HepG2 (cell line): ENCODE data around the gene NT5DC2. TPM values are rescaled to one million over a fixed set of nuclear protein-coding genes. Genes with fewer than 3 reads are reported as not detected.
A peak's percentile ranks its signal among the peaks of the same experiment; 100 is the strongest.

Experiments used
- ATAC-seq: fragments of 200-7000 bp; cut with Tn5 transposase; 3 replicates; pipeline ENCODE4 v1.9.1; 2020; ENCODE audit warnings: mild to moderate bottlenecking, moderate library complexity
- BruUV-seq: library from RNA; stranded (reverse); fragments of 400-500 nt; replicated peaks from 2 replicates; lab custom pipeline; 2021; lab: Mats Ljungman, UMichigan
- CTCF ChIA-PET: fragments of 300-600 bp; formaldehyde crosslinking; extraction: SDS; loops from one replicate; lab custom pipeline; 2021; ENCODE audit warnings: low total read pairs, inconsistent platforms, low intra/inter-chr PET ratio; lab: Yijun Ruan, JAX
- POLR2A ChIA-PET: fragments of 350-600 bp; sonication (Branson Sonifier 250); formaldehyde crosslinking; loops from one replicate; lab custom pipeline; 2020; ENCODE audit warnings: antibody characterized with exemption, inconsistent platforms; lab: Yijun Ruan, JAX
- DNase-seq: peaks from one replicate; pipeline ENCODE4 v3.0.0-alpha.2; 2015; ENCODE audit warnings: low spot score
- FAIRE-seq: peaks from 3 replicates; lab custom pipeline; 2011; peaks lifted over from hg19 to GRCh38; lab: Jason Lieb, UNC
- H2AFZ ChIP-seq: one replicate; pipeline ENCODE4 v1.6.1; 2011; ENCODE audit warnings: low read length, inconsistent platforms
- H3K27ac ChIP-seq: fragments of 300-600 bp; 3 replicates; pipeline ENCODE4 v1.8.0; 2011; ENCODE audit warnings: mixed run types, mild to moderate bottlenecking, mixed read lengths, low read length, inconsistent platforms; ENCODE audit not compliant: insufficient read depth; ENCODE audit errors: extremely low read length
- H3K27me3 ChIP-seq, 2 experiments: fragments of 200-600 bp in 1 of 2; 2 replicates in 1 of 2; 3 replicates in 1 of 2; pipeline versions ENCODE4 v1.6.0 to v1.8.0; 2011; ENCODE audit warnings: low read length in 2 of 2, mild to moderate bottlenecking in 2 of 2, moderate library complexity in 2 of 2, inconsistent platforms in 1 of 2; ENCODE audit not compliant: insufficient read depth in 2 of 2, control insufficient read depth in 1 of 2
- H3K36me3 ChIP-seq, 2 experiments: fragments of 200-600 bp in 1 of 2; replicated peaks in 1 of 2; 2 replicates in 1 of 2; 3 replicates in 1 of 2; pipeline versions ENCODE4 v1.5.1 to v1.8.0; 2011; ENCODE audit warnings: low read length in 2 of 2, inconsistent platforms in 1 of 2; ENCODE audit not compliant: insufficient read depth in 2 of 2, control insufficient read depth in 1 of 2
- H3K4me1 ChIP-seq: 2 replicates; pipeline ENCODE4 v1.5.1; 2012; ENCODE audit warnings: low read length, inconsistent platforms; ENCODE audit not compliant: insufficient read depth
- H3K4me2 ChIP-seq: 2 replicates; pipeline ENCODE4 v1.6.0; 2011; ENCODE audit warnings: low read depth, low read length, inconsistent platforms
- H3K4me3 ChIP-seq, 3 experiments: fragments of 200-600 bp in 1 of 3; sonication (generic), shearing (Covaris generic) in 1 of 3; replicated peaks in 1 of 3; 2 replicates each; pipeline ENCODE4 v1.5.1; 2011 to 2016; ENCODE audit warnings: low read length in 3 of 3, inconsistent platforms in 2 of 3, low read depth in 2 of 3, mild to moderate bottlenecking in 2 of 3, control low read depth in 1 of 3, mixed read lengths in 1 of 3; ENCODE audit not compliant: insufficient read depth in 1 of 3
- H3K79me2 ChIP-seq: one replicate; pipeline ENCODE4 v1.6.1; 2011; ENCODE audit warnings: low read length, inconsistent platforms; ENCODE audit not compliant: insufficient read depth
- H3K9ac ChIP-seq: 2 replicates; pipeline ENCODE4 v1.6.0; 2011; ENCODE audit warnings: mild to moderate bottlenecking, low read depth, low read length, inconsistent platforms; ENCODE audit not compliant: insufficient read depth
- H3K9me3 ChIP-seq: 2 replicates; pipeline ENCODE4 v1.5.1; 2012; ENCODE audit warnings: mild to moderate bottlenecking, low read length
- H4K20me1 ChIP-seq: 2 replicates; pipeline ENCODE4 v1.6.0; 2011; ENCODE audit warnings: inconsistent platforms, mild to moderate bottlenecking, low read length, moderate library complexity; ENCODE audit not compliant: insufficient read depth
- CEBPB ChIP-seq: IDR thresholded peaks from 2 replicates; pipeline ENCODE4 v1.6.1; 2011; ENCODE audit warnings: low read depth, low read length, improper control_type of control experiment, borderline replicate concordance
- CEBPG ChIP-seq: IDR thresholded peaks from 2 replicates; pipeline ENCODE4 v1.6.1; 2016
- GFI1 ChIP-seq: sonication (generic); formaldehyde crosslinking; IDR thresholded peaks from 2 replicates; pipeline ENCODE4 v1.5.0; 2020; ENCODE audit warnings: missing genetic modification reagents, mild to moderate bottlenecking, borderline replicate concordance
- NFE2 ChIP-seq: sonication (generic); formaldehyde crosslinking; IDR thresholded peaks from 2 replicates; pipeline ENCODE4 v1.4.0; 2020; ENCODE audit warnings: missing genetic modification reagents
- NFKBIZ ChIP-seq: IDR thresholded peaks from 2 replicates; pipeline ENCODE4 v1.6.1; 2018; ENCODE audit warnings: missing genetic modification reagents, missing compliant biosample characterization
- YY1 ChIP-seq: IDR thresholded peaks from 2 replicates; pipeline ENCODE4 v1.6.1; 2011; ENCODE audit warnings: low read length, low read depth, moderate library complexity, mild to moderate bottlenecking; ENCODE audit not compliant: insufficient read depth, insufficient replicate concordance
- ZFP41 ChIP-seq: sonication (generic); formaldehyde crosslinking; IDR thresholded peaks from 2 replicates; pipeline ENCODE4 v1.4.0; 2020; ENCODE audit warnings: mild to moderate bottlenecking, missing genetic modification reagents, borderline replicate concordance
- ZNF3 ChIP-seq: IDR thresholded peaks from 2 replicates; pipeline ENCODE4 v1.7.0; 2017; ENCODE audit warnings: inconsistent platforms
- ZNF850 ChIP-seq: sonication (generic); formaldehyde crosslinking; conservative IDR thresholded peaks from 2 replicates; pipeline ENCODE4 v1.9.0; 2021; ENCODE audit warnings: mild to moderate bottlenecking, missing genetic modification reagents
- WGBS: methylation state at CpG from one replicate; pipeline ENCODE4 v1.1.6; 2017; ENCODE audit warnings: low lambda C conversion rate; 5-methylcytosine and 5-hydroxymethylcytosine counted together
- in situ Hi-C: cut with HindIII; loops from 2 replicates; pipeline ENCODE4 v1.10.0; 2017; ENCODE audit warnings: low pct_unique_long_range_greater_than_20kb; ENCODE audit not compliant: extremely low pct_ligation_motif_present
- intact Hi-C: fragments of 100-400 bp; cut with micrococcal nuclease; formaldehyde crosslinking; loops from one replicate; pipeline ENCODE4 v1.10.0; 2022; ENCODE audit not compliant: unreplicated experiment
- polyA plus RNA-seq, 8 experiments: library from polyadenylated mRNA; depleted of rRNA in 3 of 8; stranded (reverse) in 7 of 8; unstranded in 1 of 8; fragments of >200 nt; fragmentation: Illumina TruSeq in 4 of 8; extraction: Trizol in 4 of 8; gene quantifications; 2 replicates each; pipeline versions ENCODE4 v1.2.1 to v1.2.3, GENCODE V29; 2011 to 2016; ENCODE audit warnings: low read depth in 4 of 8, missing spikeins in 1 of 8, mixed read lengths in 1 of 8; ENCODE audit not compliant: insufficient read depth in 1 of 8
- total RNA-seq, 5 experiments: library from RNA; depleted of rRNA; stranded (reverse); fragments of >200 nt; fragmentation: Illumina TruSeq; extraction: Trizol; gene quantifications; 2 replicates each; pipeline ENCODE4 v1.2.3, GENCODE V29; 2016; ENCODE audit warnings: low read depth in 1 of 5
- TF ChIP-seq, protein P1 (sequence below): sonication (generic); formaldehyde crosslinking; IDR thresholded peaks from 2 replicates; pipeline ENCODE4 v1.5.0; 2020; ENCODE audit warnings: missing genetic modification reagents, mild to moderate bottlenecking, borderline replicate concordance
- TF ChIP-seq, protein P2 (sequence below): sonication (generic); formaldehyde crosslinking; IDR thresholded peaks from 2 replicates; pipeline ENCODE4 v1.5.0; 2020; ENCODE audit warnings: mild to moderate bottlenecking, missing genetic modification reagents
- TF ChIP-seq, protein P3 (sequence below): sonication (generic); formaldehyde crosslinking; IDR thresholded peaks from 2 replicates; pipeline ENCODE4 v1.5.0; 2020; ENCODE audit warnings: mild to moderate bottlenecking, missing genetic modification reagents, borderline replicate concordance

Gene NT5DC2
- total and polyA plus RNA-seq, 2 of the 13 experiments (the other 11 are each of a cell fraction or from before 2014, with no cell fraction given), result 131 to 240 TPM

DNA sequence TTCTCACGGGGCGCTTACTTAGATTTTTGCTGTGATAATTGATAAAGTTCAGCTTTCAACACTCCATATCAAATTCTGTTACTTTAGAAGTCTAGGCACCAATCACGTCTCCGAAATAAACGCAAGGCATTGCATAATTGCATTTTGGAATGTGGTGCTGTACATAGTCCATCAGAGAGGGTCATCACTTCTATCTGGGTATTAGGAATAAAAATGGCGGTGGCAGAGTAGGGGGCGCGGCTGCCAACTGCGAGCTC is 2.4 kb upstream of the NT5DC2 start:
- ChIA-PET CTCF (no interaction called here), POLR2A (interaction anchor here (0.7 to 1.1 kb wide), 13 partner anchors 9 to 298 kb away, joined by 3 to 13 read pairs (median 4); partner anchors contain the start of gene TWF2)
- H3K4me2 ChIP-seq, result peak overlapping the region; percentile 84
- no peak for FAIRE-seq
- no TSS peak for BruUV-seq
- peak overlapping the region; percentile 85 for H3K27ac ChIP-seq
- H3K79me2 ChIP-seq, result peaks cover 64% of the 10 kb centered on the region
- TF ChIP-seq, protein P1, sequence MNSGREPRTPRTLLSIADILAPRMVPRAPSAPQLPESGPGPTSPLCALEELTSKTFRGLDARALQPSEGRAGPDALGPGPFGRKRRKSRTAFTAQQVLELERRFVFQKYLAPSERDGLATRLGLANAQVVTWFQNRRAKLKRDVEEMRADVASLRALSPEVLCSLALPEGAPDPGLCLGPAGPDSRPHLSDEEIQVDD (CRISPR knock-in tag), result no peak
- TF ChIP-seq ZFP41, result no peak
- peak; percentile 42; the same call in 1 of the 2 replicates for TF ChIP-seq GFI1 (CRISPR knock-in tag)
- peak; percentile 55 for TF ChIP-seq CEBPG (CRISPR knock-in tag)
- peak; percentile 88 for TF ChIP-seq YY1
- TF ChIP-seq CEBPB, result peak; percentile 61
- TF ChIP-seq, protein P2, sequence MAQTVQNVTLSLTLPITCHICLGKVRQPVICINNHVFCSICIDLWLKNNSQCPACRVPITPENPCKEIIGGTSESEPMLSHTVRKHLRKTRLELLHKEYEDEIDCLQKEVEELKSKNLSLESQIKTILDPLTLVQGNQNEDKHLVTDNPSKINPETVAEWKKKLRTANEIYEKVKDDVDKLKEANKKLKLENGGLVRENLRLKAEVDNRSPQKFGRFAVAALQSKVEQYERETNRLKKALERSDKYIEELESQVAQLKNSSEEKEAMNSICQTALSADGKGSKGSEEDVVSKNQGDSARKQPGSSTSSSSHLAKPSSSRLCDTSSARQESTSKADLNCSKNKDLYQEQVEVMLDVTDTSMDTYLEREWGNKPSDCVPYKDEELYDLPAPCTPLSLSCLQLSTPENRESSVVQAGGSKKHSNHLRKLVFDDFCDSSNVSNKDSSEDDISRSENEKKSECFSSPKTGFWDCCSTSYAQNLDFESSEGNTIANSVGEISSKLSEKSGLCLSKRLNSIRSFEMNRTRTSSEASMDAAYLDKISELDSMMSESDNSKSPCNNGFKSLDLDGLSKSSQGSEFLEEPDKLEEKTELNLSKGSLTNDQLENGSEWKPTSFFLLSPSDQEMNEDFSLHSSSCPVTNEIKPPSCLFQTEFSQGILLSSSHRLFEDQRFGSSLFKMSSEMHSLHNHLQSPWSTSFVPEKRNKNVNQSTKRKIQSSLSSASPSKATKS (CRISPR knock-in tag), result peak; percentile 55; the same call in 1 of the 2 replicates
- TF ChIP-seq NFE2, result no peak
- no peak for TF ChIP-seq NFKBIZ (CRISPR knock-in tag)
- TF ChIP-seq ZNF3 (CRISPR knock-in tag), result 0 out of 2 replicates have a peak, but pooled peaks have one; percentile 7
- no peak for TF ChIP-seq ZNF850 (CRISPR knock-in tag)
- TF ChIP-seq, protein P3, sequence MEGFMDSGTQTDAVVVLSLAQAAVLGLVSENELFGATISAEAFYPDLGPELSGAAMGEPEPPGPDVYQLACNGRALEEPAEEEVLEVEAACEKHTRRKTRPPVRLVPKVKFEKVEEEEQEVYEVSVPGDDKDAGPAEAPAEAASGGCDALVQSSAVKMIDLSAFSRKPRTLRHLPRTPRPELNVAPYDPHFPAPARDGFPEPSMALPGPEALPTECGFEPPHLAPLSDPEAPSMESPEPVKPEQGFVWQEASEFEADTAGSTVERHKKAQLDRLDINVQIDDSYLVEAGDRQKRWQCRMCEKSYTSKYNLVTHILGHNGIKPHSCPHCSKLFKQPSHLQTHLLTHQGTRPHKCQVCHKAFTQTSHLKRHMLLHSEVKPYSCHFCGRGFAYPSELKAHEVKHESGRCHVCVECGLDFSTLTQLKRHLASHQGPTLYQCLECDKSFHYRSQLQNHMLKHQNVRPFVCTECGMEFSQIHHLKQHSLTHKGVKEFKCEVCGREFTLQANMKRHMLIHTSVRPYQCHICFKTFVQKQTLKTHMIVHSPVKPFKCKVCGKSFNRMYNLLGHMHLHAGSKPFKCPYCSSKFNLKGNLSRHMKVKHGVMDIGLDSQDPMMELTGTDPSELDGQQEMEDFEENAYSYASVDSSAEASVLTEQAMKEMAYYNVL (CRISPR knock-in tag), result 0 out of 2 replicates have a peak, but pooled peaks have one; percentile 50
- in situ Hi-C loops (no loop called here), intact Hi-C loops (no loop called here)
- H3K4me1 ChIP-seq, result peaks cover 65% of the 10 kb centered on the region
- no peaks in the 10 kb centered on the region; a peak in 1 of 5 replicates for H3K27me3 ChIP-seq
- peak overlapping the region; percentile 48; the same call in 1 of the 2 replicates for H3K9ac ChIP-seq
- H3K4me3 ChIP-seq, result peak overlapping the region; percentile 1 to 87 (median 35); a peak in 2 of 6 replicates
- ATAC-seq, result no peak
- no peaks in the 10 kb centered on the region for H3K9me3 ChIP-seq
- H4K20me1 ChIP-seq, result peaks cover 17% of the 10 kb centered on the region
- no peak for DNase-seq
- peaks cover 0 to 10% of the 10 kb centered on the region in 2 experiments; a peak in 3 of 5 replicates for H3K36me3 ChIP-seq
- no peak overlapping the region for H2AFZ ChIP-seq
- WGBS, result 10% methylated on average over 9 of the region's 9 CpGs
